Upper lobe of left lung (tissue), 6 donors: Measurements from ENCODE around the gene INTS6. TPM values are rescaled to one million over a fixed set of nuclear protein-coding genes. Genes with fewer than 3 reads are reported as not detected.

ENCODE experiments used
- ATAC-seq, 2 donors: fragments of 200-7000 bp; cut with Tn5 transposase; one replicate each; pipeline ENCODE4 v1.9.1; 2022; ENCODE audit warnings: mild to moderate bottlenecking in 2 of 2, moderate library complexity in 2 of 2; ENCODE audit not compliant: low FRiP score in 2 of 2
- DNase-seq, 2 donors: peaks; one replicate each; pipeline ENCODE4 v3.0.0-alpha.2; 2019 to 2020
- H3K27ac ChIP-seq, 4 donors: fragments of 200-600 bp; sonication (generic); one replicate each; pipeline ENCODE4 v1.5.1; 2016 to 2019
- H3K27me3 ChIP-seq, 4 donors: fragments of 200-600 bp; sonication (generic); one replicate each; pipeline ENCODE4 v1.5.1; 2017 to 2019
- H3K36me3 ChIP-seq, 4 donors: fragments of 200-600 bp; sonication (generic); one replicate each; pipeline ENCODE4 v1.5.1; 2016 to 2019
- H3K4me1 ChIP-seq, 4 donors: fragments of 200-600 bp; sonication (generic); one replicate each; pipeline ENCODE4 v1.5.1; 2018 to 2019
- H3K4me3 ChIP-seq, 4 donors: fragments of 200-600 bp; sonication (generic); one replicate each; pipeline ENCODE4 v1.5.1; 2017 to 2019; ENCODE audit warnings: mild to moderate bottlenecking in 2 of 4, moderate library complexity in 1 of 4
- H3K9me3 ChIP-seq, 4 donors: fragments of 200-600 bp; sonication (generic); one replicate each; pipeline ENCODE4 v1.5.1; 2018 to 2019
- CTCF ChIP-seq, 6 experiments: fragments of 450-650 bp in 4 of 6; fragments of 200-600 bp in 2 of 6; sonication (generic) in 2 of 6; IDR thresholded peaks; one replicate each; pipeline ENCODE4 v1.5.1; 2016 to 2019; ENCODE audit warnings: antibody characterized with exemption in 6 of 6
- EP300 ChIP-seq, 4 donors: sonication (generic); formaldehyde crosslinking; IDR thresholded peaks; one replicate each; pipeline ENCODE4 v1.5.1; 2017; ENCODE audit warnings: antibody characterized with exemption in 4 of 4, control low read depth in 2 of 4
- POLR2A ChIP-seq, 4 donors: fragments of 450-650 bp; IDR thresholded peaks; one replicate each; pipeline ENCODE4 v1.5.1; 2016 to 2017; ENCODE audit warnings: antibody characterized with exemption in 4 of 4, mild to moderate bottlenecking in 2 of 4
- POLR2AphosphoS5 ChIP-seq, 2 donors: sonication (generic); formaldehyde crosslinking; IDR thresholded peaks; one replicate each; pipeline ENCODE4 v1.5.1; 2017; ENCODE audit warnings: antibody characterized with exemption in 2 of 2
- WGBS, 2 donors: methylation state at CpG; one replicate each; pipeline ENCODE4 v1.1.5; 2017 to 2018; 5-methylcytosine and 5-hydroxymethylcytosine counted together
- total RNA-seq, 6 donors: library from RNA; depleted of rRNA in 4 of 6; stranded (reverse); fragments of >200 nt in 4 of 6; gene quantifications; one replicate each; pipeline versions ENCODE4 v1.1.0 to v1.2.1, GENCODE V29; 2016 to 2021
- donor health status: DM: no; HTN: no; CAD: no; lungs with moderate emphysema.
- donor health status: DM: no; HTN: yes; CAD: no; lungs with severe emphysema.

The INTS6 gene
- total RNA-seq, 6 donors from 2014 or later: 20.5 to 43.2 (median 24.8) TPM

GRCh38 chr13:51479199-51479523 lies 26.3 kb upstream of the INTS6 start:
- peak in 1 of 2 donors; percentile 32 for ATAC-seq
- DNase-seq: no peak
- TF ChIP-seq POLR2A (IDR thresholded peaks at IDR 0.05) (no peak), POLR2AphosphoS5 (IDR thresholded peaks at IDR 0.05) (no peak), EP300 (IDR thresholded peaks at IDR 0.05) (no peak), CTCF (IDR thresholded peaks at IDR 0.05) (no peak)
- Histone ChIP-seq H3K4me1 (no peaks in the 10 kb centered on the region), H3K27me3 (no peaks in the 10 kb centered on the region), H3K27ac (no peak overlapping the region), H3K9me3 (no peaks in the 10 kb centered on the region), H3K36me3 (no peaks in the 10 kb centered on the region), H3K4me3 (no peak overlapping the region)
- WGBS, 2 donors: 55 to 60% methylated on average over 2 of the region's 2 CpGs

GRCh38 chr13:51478418-51479198 lies 25.8 kb upstream of the INTS6 start:
- Histone ChIP-seq H3K4me1 (no peaks in the 10 kb centered on the region), H3K4me3 (no peak overlapping the region), H3K27me3 (no peaks in the 10 kb centered on the region), H3K27ac (no peak overlapping the region), H3K36me3 (no peaks in the 10 kb centered on the region), H3K9me3 (no peaks in the 10 kb centered on the region)
- 80 to 83% methylated on average over 8 of the region's 8 CpGs for WGBS, 2 donors
- TF ChIP-seq CTCF (IDR thresholded peaks at IDR 0.05) (no peak), EP300 (IDR thresholded peaks at IDR 0.05) (no peak), POLR2AphosphoS5 (IDR thresholded peaks at IDR 0.05) (no peak), POLR2A (IDR thresholded peaks at IDR 0.05) (no peak)
- DNase-seq (no peak), ATAC-seq (no peak)

- no peak for ATAC-seq
- no peak overlapping the region for H3K27ac ChIP-seq
- 77 to 81% methylated on average over 2 of the region's 2 CpGs for WGBS, 2 donors
Observed at GRCh38 chr13:51477653-51478324, 25.0 kb upstream of the INTS6 start.

GRCh38 chr13:51477149-51477548 lies 24.3 kb upstream of the INTS6 start:
- no peak for DNase-seq
- H3K36me3 ChIP-seq: no peaks in the 10 kb centered on the region
- H3K4me3 ChIP-seq: no peak overlapping the region
- no peak for ATAC-seq
- H3K27ac ChIP-seq: no peak overlapping the region
- WGBS, 2 donors: 78 to 82% methylated on average over 3 of the region's 3 CpGs
- no peaks in the 10 kb centered on the region for H3K9me3 ChIP-seq
- no peaks in the 10 kb centered on the region for H3K27me3 ChIP-seq
- no peaks in the 10 kb centered on the region for H3K4me1 ChIP-seq
- no peak for TF ChIP-seq CTCF (IDR thresholded peaks at IDR 0.05)
- TF ChIP-seq POLR2AphosphoS5 (IDR thresholded peaks at IDR 0.05): no peak
- TF ChIP-seq EP300 (IDR thresholded peaks at IDR 0.05): no peak
- no peak for TF ChIP-seq POLR2A (IDR thresholded peaks at IDR 0.05)

More at GRCh38 chr13:51477653-51478324, 25.0 kb upstream of the INTS6 start:
- Histone ChIP-seq H3K36me3 (no peaks in the 10 kb centered on the region), H3K9me3 (no peaks in the 10 kb centered on the region), H3K4me1 (no peaks in the 10 kb centered on the region), H3K4me3 (no peak overlapping the region), H3K27me3 (no peaks in the 10 kb centered on the region)
- TF ChIP-seq POLR2A (IDR thresholded peaks at IDR 0.05): no peak
- TF ChIP-seq CTCF (IDR thresholded peaks at IDR 0.05): no peak
- TF ChIP-seq EP300 (IDR thresholded peaks at IDR 0.05): no peak
- TF ChIP-seq POLR2AphosphoS5 (IDR thresholded peaks at IDR 0.05): no peak
- DNase-seq: no peak
